DOHH2 (cell line): ENCODE results near the gene MFAP3L.

Experiments used
- H3F3A ChIP-seq: fragments of 200-600 bp; sonication (generic), shearing (Covaris generic); 2 replicates; pipeline ENCODE4 v1.6.0; 2016; ENCODE audit warnings: antibody characterized with exemption, mild to moderate bottlenecking; ENCODE audit not compliant: control insufficient read depth, insufficient read depth
- H3K27ac ChIP-seq: fragments of 200-600 bp; sonication (generic); 2 replicates; pipeline ENCODE4 v1.5.1; 2014; ENCODE audit warnings: low read depth, mild to moderate bottlenecking, low read length, moderate library complexity
- H3K27me3 ChIP-seq: fragments of 200-600 bp; sonication (generic); 2 replicates; pipeline ENCODE4 v1.6.1; 2014; ENCODE audit warnings: mild to moderate bottlenecking, low read length, mixed read lengths; ENCODE audit not compliant: control insufficient read depth
- H3K36me3 ChIP-seq: fragments of 200-600 bp; sonication (generic); 2 replicates; pipeline ENCODE4 v1.6.1; 2014; ENCODE audit warnings: mild to moderate bottlenecking, low read length, moderate library complexity, mixed read lengths; ENCODE audit not compliant: control insufficient read depth
- H3K4me1 ChIP-seq: fragments of 200-600 bp; sonication (generic); 2 replicates; pipeline ENCODE4 v1.6.1; 2014; ENCODE audit warnings: mild to moderate bottlenecking, low read length, mixed read lengths; ENCODE audit not compliant: control insufficient read depth
- H3K4me2 ChIP-seq: fragments of 200-600 bp; sonication (generic); 2 replicates; pipeline ENCODE4 v1.6.0; 2014; ENCODE audit warnings: mild to moderate bottlenecking, low read length, moderate library complexity
- H3K4me3 ChIP-seq: fragments of 200-600 bp; sonication (generic); 2 replicates; pipeline ENCODE4 v1.5.1; 2014; ENCODE audit warnings: mild to moderate bottlenecking, low read length, mixed read lengths
- H3K79me2 ChIP-seq: fragments of 200-600 bp; sonication (generic); 2 replicates; pipeline ENCODE4 v1.6.1; 2014; ENCODE audit warnings: mild to moderate bottlenecking, low read length, mixed read lengths; ENCODE audit not compliant: control insufficient read depth
- H3K9me2 ChIP-seq: fragments of 200-600 bp; sonication (generic); replicated peaks from 2 replicates; pipeline ENCODE4 v1.6.1; 2014; ENCODE audit warnings: mild to moderate bottlenecking, low read length, mixed read lengths; ENCODE audit not compliant: control insufficient read depth
- H3K9me3 ChIP-seq: fragments of 200-600 bp; sonication (generic); 2 replicates; pipeline ENCODE4 v1.6.1; 2014; ENCODE audit warnings: antibody characterized with exemption, low read length, mixed read lengths; ENCODE audit not compliant: control insufficient read depth, insufficient read depth
- H4K20me1 ChIP-seq: fragments of 200-600 bp; sonication (generic); 2 replicates; pipeline ENCODE4 v1.6.0; 2014; ENCODE audit warnings: low read depth, mild to moderate bottlenecking, antibody characterized with exemption, low read length, moderate library complexity; ENCODE audit not compliant: control insufficient read depth, insufficient read depth
- EZH2phosphoT487 ChIP-seq: fragments of 200-600 bp; sonication (generic); IDR thresholded peaks from 2 replicates; pipeline ENCODE4 v1.6.1; 2017; ENCODE audit warnings: borderline replicate concordance, mild to moderate bottlenecking, antibody characterized with exemption, low read length, moderate library complexity, mixed read lengths
- TF ChIP-seq, protein P1 (sequence below): fragments of 200-600 bp; sonication (generic); IDR thresholded peaks from one replicate; pipeline ENCODE4 v1.5.1; 2014; ENCODE audit warnings: antibody characterized with exemption, mild to moderate bottlenecking, low read depth, low read length; ENCODE audit not compliant: poor library complexity, severe bottlenecking

The MFAP3L gene

DNA sequence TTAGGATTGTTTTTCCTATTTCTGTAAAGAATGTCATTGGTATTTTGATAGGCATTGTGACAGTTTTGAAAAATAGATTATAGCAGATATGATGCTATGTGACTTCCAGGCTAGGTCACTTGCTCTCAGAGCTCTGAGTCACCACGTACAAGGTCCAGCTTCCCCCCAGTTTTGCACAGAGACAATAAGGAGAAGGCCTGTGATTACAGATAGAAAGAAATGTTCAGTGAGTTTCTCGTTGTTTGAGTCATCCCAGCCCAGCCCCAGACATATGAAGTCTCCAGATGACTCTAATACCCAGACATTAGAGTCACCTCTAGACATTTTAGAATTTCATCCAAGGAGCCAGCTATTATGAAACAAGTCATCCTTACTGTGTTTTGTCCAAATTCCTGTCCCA, 57.2 kb downstream of the MFAP3L start:
- no peaks in the 10 kb centered on the region for H3K4me1 ChIP-seq
- H3K27me3 ChIP-seq: no peaks in the 10 kb centered on the region
- TF ChIP-seq, protein P1, sequence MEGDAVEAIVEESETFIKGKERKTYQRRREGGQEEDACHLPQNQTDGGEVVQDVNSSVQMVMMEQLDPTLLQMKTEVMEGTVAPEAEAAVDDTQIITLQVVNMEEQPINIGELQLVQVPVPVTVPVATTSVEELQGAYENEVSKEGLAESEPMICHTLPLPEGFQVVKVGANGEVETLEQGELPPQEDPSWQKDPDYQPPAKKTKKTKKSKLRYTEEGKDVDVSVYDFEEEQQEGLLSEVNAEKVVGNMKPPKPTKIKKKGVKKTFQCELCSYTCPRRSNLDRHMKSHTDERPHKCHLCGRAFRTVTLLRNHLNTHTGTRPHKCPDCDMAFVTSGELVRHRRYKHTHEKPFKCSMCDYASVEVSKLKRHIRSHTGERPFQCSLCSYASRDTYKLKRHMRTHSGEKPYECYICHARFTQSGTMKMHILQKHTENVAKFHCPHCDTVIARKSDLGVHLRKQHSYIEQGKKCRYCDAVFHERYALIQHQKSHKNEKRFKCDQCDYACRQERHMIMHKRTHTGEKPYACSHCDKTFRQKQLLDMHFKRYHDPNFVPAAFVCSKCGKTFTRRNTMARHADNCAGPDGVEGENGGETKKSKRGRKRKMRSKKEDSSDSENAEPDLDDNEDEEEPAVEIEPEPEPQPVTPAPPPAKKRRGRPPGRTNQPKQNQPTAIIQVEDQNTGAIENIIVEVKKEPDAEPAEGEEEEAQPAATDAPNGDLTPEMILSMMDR: no peak
- TF ChIP-seq EZH2phosphoT487: no peak
- no peaks in the 10 kb centered on the region for H3K36me3 ChIP-seq
- no peaks in the 10 kb centered on the region for H3K9me3 ChIP-seq
- no peaks in the 10 kb centered on the region for H4K20me1 ChIP-seq
- H3K4me3 ChIP-seq: no peak overlapping the region
- H3F3A ChIP-seq: no peaks in the 10 kb centered on the region
- H3K9me2 ChIP-seq: no peaks in the 10 kb centered on the region
- H3K79me2 ChIP-seq: no peaks in the 10 kb centered on the region
- no peak overlapping the region for H3K4me2 ChIP-seq
- H3K27ac ChIP-seq: no peak overlapping the region

DNA sequence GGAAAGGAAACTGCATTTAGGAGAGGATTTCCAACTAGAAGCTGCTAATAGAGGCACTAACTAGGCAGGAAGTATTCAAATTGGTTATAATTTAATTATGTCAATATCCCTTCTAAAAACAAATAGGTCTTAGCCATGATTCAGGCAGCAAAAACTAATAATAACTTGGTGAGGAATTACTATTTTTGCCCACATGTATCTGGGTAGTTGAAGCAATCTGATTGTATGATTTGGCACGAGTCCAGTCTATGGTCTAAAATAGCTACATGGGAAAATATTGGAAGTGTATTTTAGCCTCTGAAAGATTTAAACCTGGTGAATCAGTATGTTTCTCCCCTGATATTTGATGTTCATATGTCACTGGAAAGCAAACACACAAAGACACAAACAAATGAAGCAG, 62.2 kb downstream of the MFAP3L start:
- Histone ChIP-seq H3K4me3 (no peak overlapping the region), H3K27me3 (no peaks in the 10 kb centered on the region), H3K9me2 (no peaks in the 10 kb centered on the region), H3K27ac (no peak overlapping the region), H3K4me2 (no peak overlapping the region), H3K4me1 (no peaks in the 10 kb centered on the region), H3F3A (no peaks in the 10 kb centered on the region), H3K36me3 (no peaks in the 10 kb centered on the region), H3K9me3 (no peaks in the 10 kb centered on the region), H3K79me2 (no peaks in the 10 kb centered on the region), H4K20me1 (no peaks in the 10 kb centered on the region)
- TF ChIP-seq, protein P1: no peak
- TF ChIP-seq EZH2phosphoT487: no peak

GRCh38 chr4:169959254-169959653, 66.9 kb downstream of the MFAP3L start:
- Histone ChIP-seq H3K79me2 (no peaks in the 10 kb centered on the region), H3K9me3 (no peaks in the 10 kb centered on the region), H3K27ac (no peak overlapping the region), H3K36me3 (no peaks in the 10 kb centered on the region), H3K9me2 (no peaks in the 10 kb centered on the region), H4K20me1 (no peaks in the 10 kb centered on the region), H3K4me2 (no peak overlapping the region), H3K4me1 (no peaks in the 10 kb centered on the region), H3K27me3 (no peaks in the 10 kb centered on the region), H3F3A (no peaks in the 10 kb centered on the region), H3K4me3 (no peak overlapping the region)
- TF ChIP-seq, protein P1: no peak
- no peak for TF ChIP-seq EZH2phosphoT487

GRCh38 chr4:169958629-169959028, 67.6 kb downstream of the MFAP3L start:
- Histone ChIP-seq H3K79me2 (no peaks in the 10 kb centered on the region), H4K20me1 (no peaks in the 10 kb centered on the region), H3K27ac (no peak overlapping the region), H3K4me1 (no peaks in the 10 kb centered on the region), H3K36me3 (no peaks in the 10 kb centered on the region), H3K4me3 (no peak overlapping the region), H3F3A (no peaks in the 10 kb centered on the region), H3K9me2 (no peaks in the 10 kb centered on the region), H3K4me2 (no peak overlapping the region), H3K9me3 (no peaks in the 10 kb centered on the region), H3K27me3 (no peaks in the 10 kb centered on the region)
- TF ChIP-seq, protein P1: no peak
- TF ChIP-seq EZH2phosphoT487: no peak
